ENCODE results near the gene ADGRL3. TPM values are rescaled to one million over a fixed set of nuclear protein-coding genes. Genes with fewer than 3 reads are reported as not detected.

Gene ADGRL3
- total RNA-seq, 2 experiments from 2014 or later: not detected

DNA sequence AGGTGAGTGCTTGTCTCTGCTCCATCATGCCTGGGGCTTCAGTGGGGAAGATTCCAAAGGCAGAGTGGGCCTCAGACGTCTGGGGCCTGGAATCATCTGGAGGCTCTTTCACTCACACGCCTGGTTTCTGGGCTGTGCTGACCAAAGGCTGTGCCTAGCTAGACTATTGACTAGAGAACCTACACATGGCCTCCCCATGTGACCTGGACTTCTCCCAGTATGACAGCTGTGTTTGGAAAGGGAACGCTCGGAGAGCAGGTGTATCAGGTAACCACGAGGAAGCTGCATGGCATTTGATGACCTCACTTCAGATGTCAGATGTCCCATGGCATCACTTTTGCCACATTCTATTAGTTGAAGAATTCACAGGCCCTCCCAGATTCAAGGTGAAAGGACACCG lies 51.0 kb downstream of the ADGRL3 start:
- Histone ChIP-seq H3K4me1 (ENCODE audit: insufficient read depth, low read length, poor library complexity, severe bottlenecking) (no peaks in the 10 kb centered on the region), H4K20me1 (ENCODE audit: insufficient read depth, low read length) (no peaks in the 10 kb centered on the region), H3K79me2 (ENCODE audit: insufficient read depth, low read depth, low read length) (no peaks in the 10 kb centered on the region), H3K4me3 (ENCODE audit: low read depth, low read length, poor library complexity, severe bottlenecking) (no peak overlapping the region), H3K27ac (ENCODE audit: low read depth, low read length, poor library complexity, severe bottlenecking) (no peak overlapping the region), H2AFZ (ENCODE audit: low read length) (no peak overlapping the region), H3K9me2 (ENCODE audit: insufficient read depth, low read length) (no peaks in the 10 kb centered on the region), H3K9me3 (ENCODE audit: low read length) (no peaks in the 10 kb centered on the region), H3K36me3 (ENCODE audit: insufficient read depth, low read length) (no peaks in the 10 kb centered on the region), H3K4me2 (ENCODE audit: low read length) (no peak overlapping the region)
- POLR2A ChIA-PET: no interaction called here
- CTCF ChIA-PET (ENCODE audit: unreplicated experiment): no interaction called here
- DNase-seq (ENCODE audit: low spot score): no peak
- intact Hi-C loops (cut with micrococcal nuclease; ENCODE audit: unreplicated experiment): no loop called here
- BruUV-seq (replicated peaks): no TSS peak
- TF ChIP-seq EZH2phosphoT487 (IDR thresholded peaks at IDR 0.05; ENCODE audit: borderline replicate concordance, low read depth, low read length): no peak
- no peak for TF ChIP-seq CTCF (conservative IDR thresholded peaks at IDR 0.05; ENCODE audit: low read length)

DNA sequence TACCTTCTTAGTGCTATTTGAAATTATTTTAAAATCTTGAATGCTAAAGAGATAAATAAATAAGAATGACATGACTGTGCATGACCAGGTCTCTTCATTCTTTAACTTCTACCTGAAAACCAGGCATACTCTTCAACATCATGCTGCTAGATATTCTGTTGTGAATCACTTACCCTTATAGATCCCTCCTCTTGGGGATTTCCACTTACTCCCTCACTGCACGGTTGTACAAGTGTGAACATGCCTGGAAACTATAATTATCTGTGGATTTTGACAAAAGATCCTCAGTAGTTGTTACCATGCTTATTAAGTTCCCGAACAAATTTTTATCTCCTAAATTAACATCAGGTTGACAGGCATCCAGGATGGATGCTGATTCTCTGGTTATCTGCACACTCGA lies 54.3 kb downstream of the ADGRL3 start:
- no peaks in the 10 kb centered on the region for H3K36me3 ChIP-seq (ENCODE audit: insufficient read depth, low read length)
- TF ChIP-seq EZH2phosphoT487 (IDR thresholded peaks at IDR 0.05; ENCODE audit: borderline replicate concordance, low read depth, low read length): no peak
- no peak for TF ChIP-seq CTCF (conservative IDR thresholded peaks at IDR 0.05; ENCODE audit: low read length)
- H3K4me1 ChIP-seq (ENCODE audit: insufficient read depth, low read length, poor library complexity, severe bottlenecking): no peaks in the 10 kb centered on the region
- ChIA-PET CTCF (ENCODE audit: unreplicated experiment) (no interaction called here), POLR2A (no interaction called here)
- no peak overlapping the region for H2AFZ ChIP-seq (ENCODE audit: low read length)
- no peak overlapping the region for H3K4me3 ChIP-seq (ENCODE audit: low read depth, low read length, poor library complexity, severe bottlenecking)
- H3K4me2 ChIP-seq (ENCODE audit: low read length): no peak overlapping the region
- DNase-seq (ENCODE audit: low spot score): no peak
- no peaks in the 10 kb centered on the region for H3K79me2 ChIP-seq (ENCODE audit: insufficient read depth, low read depth, low read length)
- no peaks in the 10 kb centered on the region for H4K20me1 ChIP-seq (ENCODE audit: insufficient read depth, low read length)
- H3K9me3 ChIP-seq (ENCODE audit: low read length): no peaks in the 10 kb centered on the region
- no TSS peak for BruUV-seq (replicated peaks)
- H3K27ac ChIP-seq (ENCODE audit: low read depth, low read length, poor library complexity, severe bottlenecking): no peak overlapping the region
- H3K9me2 ChIP-seq (ENCODE audit: insufficient read depth, low read length): no peaks in the 10 kb centered on the region
- intact Hi-C loops (cut with micrococcal nuclease; ENCODE audit: unreplicated experiment): no loop called here

- no peak overlapping the region for H2AFZ ChIP-seq (ENCODE audit: low read length)
- H3K4me1 ChIP-seq (ENCODE audit: insufficient read depth, low read length, poor library complexity, severe bottlenecking): no peaks in the 10 kb centered on the region
- no peak overlapping the region for H3K4me2 ChIP-seq (ENCODE audit: low read length)
- no peaks in the 10 kb centered on the region for H3K36me3 ChIP-seq (ENCODE audit: insufficient read depth, low read length)
- ChIA-PET CTCF (ENCODE audit: unreplicated experiment) (no interaction called here), POLR2A (interaction anchor here (1.5 kb wide), 1 partner anchor 16 kb away, joined by 5 read pairs; no protein-coding TSS in a partner anchor)
- intact Hi-C loops (cut with micrococcal nuclease; ENCODE audit: unreplicated experiment): no loop called here
- H3K9me3 ChIP-seq (ENCODE audit: low read length): no peaks in the 10 kb centered on the region
- H3K9me2 ChIP-seq (ENCODE audit: insufficient read depth, low read length): no peaks in the 10 kb centered on the region
- DNase-seq (ENCODE audit: low spot score): no peak
- BruUV-seq (replicated peaks): no TSS peak
- TF ChIP-seq EZH2phosphoT487 (IDR thresholded peaks at IDR 0.05; ENCODE audit: borderline replicate concordance, low read depth, low read length) (no peak), CTCF (conservative IDR thresholded peaks at IDR 0.05; ENCODE audit: low read length) (no peak)
- H4K20me1 ChIP-seq (ENCODE audit: insufficient read depth, low read length): no peaks in the 10 kb centered on the region
- no peak overlapping the region for H3K27ac ChIP-seq (ENCODE audit: low read depth, low read length, poor library complexity, severe bottlenecking)
- H3K79me2 ChIP-seq (ENCODE audit: insufficient read depth, low read depth, low read length): no peaks in the 10 kb centered on the region
- H3K4me3 ChIP-seq (ENCODE audit: low read depth, low read length, poor library complexity, severe bottlenecking): no peak overlapping the region
Measured at GRCh38 chr4:61273233-61273632, 73.1 kb downstream of the ADGRL3 start.

Data from OCI-LY7 (cell line).